Thyroid gland (tissue), 4 donors: Measurements from ENCODE around the gene NMRAL1.

Experiments used
- CTCF ChIP-seq, 6 experiments: fragments of 200-600 bp in 3 of 6; fragments of 450-650 bp in 3 of 6; sonication (generic) in 3 of 6; IDR thresholded peaks; one replicate each; pipeline ENCODE4 v1.5.1; 2016 to 2019; ENCODE audit warnings: antibody characterized with exemption in 6 of 6, mild to moderate bottlenecking in 2 of 6, inconsistent platforms in 1 of 6, moderate library complexity in 1 of 6
- POLR2A ChIP-seq, 2 donors: fragments of 450-650 bp; IDR thresholded peaks; one replicate each; pipeline ENCODE4 v1.6.1; 2017; ENCODE audit warnings: antibody characterized with exemption in 2 of 2, mild to moderate bottlenecking in 2 of 2, moderate library complexity in 1 of 2

- no peak for TF ChIP-seq CTCF (IDR thresholded peaks at IDR 0.05)
- TF ChIP-seq POLR2A (IDR thresholded peaks at IDR 0.05), result no peak
Measured at GRCh38 chr16:4500272-4500671, 25.8 kb upstream of the NMRAL1 start.
